GM18517 (cell line): ENCODE results near the gene FSTL3.

ENCODE experiments used
- ATAC-seq: cut with Tn5 transposase; IDR thresholded peaks from one replicate; pipeline ENCODE4 v1.9.1; 2021; ENCODE audit warnings: mild to moderate bottlenecking, moderate library complexity; ENCODE audit not compliant: unreplicated experiment

FSTL3 gene

DNA sequence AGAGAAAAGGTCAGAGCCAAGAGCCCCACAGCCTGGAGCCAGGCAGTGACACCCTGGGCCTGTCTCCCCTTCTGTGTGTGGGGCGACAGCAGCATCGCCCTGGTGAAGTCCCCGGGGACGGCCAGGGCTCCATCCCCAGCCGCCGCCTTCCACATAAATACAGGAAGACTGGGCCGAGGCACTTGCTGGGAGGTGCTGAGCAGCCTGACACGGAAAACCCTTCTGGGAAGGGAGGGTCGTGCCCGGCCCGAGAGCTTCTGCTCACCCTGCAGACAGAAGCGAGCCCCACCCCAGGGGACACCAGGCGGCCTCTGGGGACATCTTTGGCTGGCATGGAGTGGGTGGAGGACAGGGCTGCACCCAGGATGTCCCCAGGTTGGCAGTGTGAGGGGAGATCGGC lies 31.4 kb upstream of the FSTL3 start:
- no peak for ATAC-seq

DNA sequence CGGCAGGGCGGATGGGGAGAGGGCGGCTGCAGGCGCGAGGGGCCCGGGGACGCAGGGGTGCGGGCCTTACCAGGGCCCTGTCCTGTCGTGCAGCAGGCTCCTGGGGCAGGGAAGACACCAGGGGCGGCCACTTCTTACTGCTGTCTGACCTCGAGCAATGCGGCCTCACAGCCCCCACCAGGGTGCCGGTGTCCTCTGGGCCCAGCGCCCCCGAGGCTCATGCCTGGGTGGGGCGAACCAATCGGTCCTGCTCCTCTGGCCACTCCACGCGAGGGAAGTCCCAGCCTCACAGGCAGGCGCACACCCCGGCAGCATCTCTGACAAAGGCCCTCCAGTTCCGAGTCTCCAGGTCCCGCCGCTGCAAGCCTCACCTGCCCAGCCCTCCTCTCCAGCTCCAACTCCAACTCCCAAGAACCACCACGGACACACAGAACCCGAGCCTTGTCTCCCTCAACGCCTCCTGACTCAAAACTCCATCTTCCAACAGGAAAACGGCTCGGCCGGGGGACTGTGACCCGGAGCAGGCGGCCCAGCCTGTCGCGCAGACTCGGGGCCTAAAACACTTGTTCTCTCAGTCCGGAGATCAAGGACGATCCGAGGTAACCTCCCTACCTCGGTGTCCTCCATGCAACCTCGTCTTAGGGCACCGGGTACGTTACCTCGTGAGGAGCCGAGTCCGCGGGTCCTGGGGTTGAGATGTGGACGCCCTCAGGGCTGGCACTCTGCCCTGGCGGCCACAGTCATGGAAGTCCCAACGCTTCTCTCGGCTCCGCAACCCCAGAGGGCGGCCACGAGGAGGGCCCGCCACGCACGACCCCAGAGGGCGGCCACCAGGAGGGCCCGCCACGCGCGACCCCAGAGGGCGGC lies 30.0 kb upstream of the FSTL3 start:
- no peak for ATAC-seq

DNA sequence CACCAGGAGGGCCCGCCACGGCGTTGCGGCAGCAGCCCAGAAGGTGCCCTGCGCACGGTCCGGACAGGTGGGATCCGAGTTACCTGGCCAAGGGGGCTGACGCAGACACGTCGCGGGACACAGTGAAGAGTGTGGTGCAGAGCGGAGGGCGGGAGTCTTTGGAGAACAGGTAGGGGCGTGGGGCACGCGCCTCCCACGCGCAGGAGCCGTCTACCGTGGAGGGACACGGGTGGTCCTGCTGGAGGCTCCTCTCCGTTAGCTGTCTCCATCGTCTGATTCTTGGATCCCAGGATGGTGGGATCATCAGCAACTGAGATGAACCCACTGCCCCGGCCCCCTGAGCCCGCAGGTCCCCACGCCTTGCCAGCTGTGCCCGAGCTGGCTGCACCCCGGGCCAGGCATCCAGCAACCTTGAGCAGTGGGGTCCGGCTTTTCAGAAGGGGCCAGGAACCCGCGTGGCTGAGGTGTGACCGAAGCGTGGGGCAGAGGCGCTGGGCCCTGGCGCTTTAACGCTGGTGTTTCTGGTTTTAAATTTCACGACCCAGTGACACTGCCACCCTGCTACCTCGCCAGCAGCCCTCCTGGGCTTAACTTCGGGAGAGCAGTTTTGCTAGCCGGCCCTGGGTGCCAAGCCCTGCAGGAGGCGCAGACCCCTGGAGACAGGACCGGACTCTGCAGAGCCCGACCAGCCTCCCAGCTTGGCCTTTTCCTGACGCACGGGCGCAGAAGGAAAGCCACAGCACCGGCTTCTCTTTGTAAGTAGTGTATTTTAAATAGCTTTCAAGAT lies 29.2 kb upstream of the FSTL3 start:
- no peak for ATAC-seq

DNA sequence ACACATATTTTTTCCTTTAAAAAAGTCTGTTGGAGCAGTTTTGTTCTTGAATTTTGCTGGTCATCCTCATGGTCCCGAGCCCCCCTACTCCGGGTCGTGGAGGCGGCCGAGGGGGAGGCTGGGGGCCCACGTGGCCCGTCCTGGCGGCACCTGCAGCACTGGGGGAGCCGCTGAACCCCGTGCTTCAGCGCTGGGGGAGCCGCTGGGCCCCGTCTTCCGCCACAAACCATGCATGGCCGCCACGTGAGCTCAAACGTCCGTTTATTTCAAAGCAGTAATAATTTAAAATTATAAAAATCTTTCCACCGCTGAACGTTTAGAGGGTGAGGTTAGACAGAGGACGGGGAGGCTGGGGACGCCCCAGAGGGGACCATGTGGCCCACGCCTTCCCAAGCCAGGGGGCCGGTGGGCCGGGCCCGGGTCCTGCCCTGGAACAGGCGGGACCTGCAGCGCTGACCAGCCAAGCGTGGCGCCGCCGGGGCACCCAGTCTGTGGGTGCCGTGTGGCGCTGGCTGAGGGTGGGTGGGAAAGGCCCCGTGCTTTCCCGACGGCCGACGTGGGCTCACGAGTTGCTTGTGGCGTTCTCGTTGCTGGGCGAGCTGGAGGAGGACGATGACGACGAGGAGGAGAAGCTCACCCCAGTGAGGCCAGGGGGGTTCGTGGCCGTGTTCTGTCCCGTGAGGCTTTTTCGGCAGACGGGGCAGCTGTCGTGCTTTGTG lies 28.5 kb upstream of the FSTL3 start:
- no peak for ATAC-seq

DNA sequence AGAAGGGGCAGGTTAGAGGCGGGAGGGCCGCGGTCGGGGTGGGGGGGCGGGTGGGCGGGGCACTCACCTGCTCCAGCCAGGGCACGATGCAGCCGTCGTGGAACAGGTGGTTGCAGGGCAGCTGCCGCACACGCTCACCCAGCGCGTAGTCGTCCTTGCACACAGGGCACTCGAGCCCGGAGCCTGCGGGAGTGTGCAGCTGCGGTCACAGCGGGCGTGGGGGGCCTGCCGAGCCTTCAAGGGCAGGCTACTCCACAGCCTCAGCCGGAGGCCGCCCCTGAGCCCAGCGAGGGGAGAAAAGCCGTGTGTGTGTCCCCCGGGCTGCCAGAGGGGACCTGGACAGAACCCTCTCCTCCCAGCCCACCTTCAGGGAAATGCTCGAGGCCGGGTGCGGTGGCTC lies 27.9 kb upstream of the FSTL3 start:
- ATAC-seq: no peak

DNA sequence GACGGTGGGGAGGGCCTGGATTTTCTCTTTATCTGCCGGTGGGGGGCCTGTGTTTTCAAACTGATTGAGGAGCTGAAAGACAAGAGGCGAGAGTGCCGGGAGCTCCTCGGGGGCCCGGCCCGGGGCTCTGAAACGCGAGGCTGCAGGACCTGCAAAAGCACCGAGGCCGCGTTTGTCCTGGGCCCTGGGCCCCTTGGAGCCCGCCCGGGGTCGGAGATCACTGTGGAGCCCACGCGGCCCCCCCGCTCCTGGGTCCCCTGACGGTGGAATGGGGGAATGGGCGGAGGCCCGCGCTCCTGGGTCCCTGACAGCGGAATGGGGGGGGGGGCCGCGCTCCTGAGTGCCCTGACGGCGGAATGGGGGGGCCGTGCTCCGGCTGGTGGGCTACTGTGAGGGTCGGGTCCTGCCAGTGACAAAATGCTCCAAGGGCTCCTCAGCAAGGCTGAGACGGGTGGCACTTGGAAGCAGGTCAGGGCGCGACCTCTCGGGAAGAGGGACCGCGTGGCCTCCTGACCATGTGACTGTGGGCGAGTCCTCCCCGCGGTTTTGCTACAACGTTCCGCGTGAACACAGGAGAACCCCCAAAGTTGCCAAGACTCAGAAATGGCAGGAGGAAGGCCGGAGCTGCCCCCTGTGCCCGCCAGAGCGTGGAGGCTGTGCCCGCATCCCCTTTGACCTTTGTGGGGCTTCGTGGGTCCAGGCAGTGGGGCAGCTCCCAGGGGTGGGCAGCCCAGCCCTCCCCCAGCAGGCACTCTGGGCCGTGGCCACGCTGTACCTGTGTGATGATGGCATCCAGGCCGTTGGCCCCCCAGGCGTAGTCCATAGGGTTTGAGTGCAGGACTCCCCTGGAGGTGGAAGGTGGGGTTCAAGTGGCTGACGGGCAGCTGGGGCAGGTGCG lies 27.0 kb upstream of the FSTL3 start:
- ATAC-seq: no peak

DNA sequence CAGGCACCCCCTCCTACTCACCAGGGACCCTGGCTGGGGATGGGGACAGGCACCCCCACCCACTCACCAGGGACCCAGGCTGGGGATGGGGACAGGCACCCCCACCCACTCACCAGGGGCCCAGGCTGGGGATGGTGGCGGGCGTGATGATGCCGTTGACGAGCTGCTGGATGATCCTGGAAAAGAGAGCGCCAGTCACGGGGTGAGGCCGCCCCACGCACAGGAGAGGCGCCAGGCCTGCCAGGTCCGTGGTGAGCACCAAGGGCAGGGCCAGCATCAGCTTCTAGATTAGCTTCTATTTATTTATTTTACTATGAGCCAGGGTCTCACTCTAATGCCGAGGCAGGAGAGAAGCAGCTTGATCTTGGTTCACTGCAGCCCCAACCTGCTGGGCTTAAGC lies 26.1 kb upstream of the FSTL3 start:
- ATAC-seq: no peak

DNA sequence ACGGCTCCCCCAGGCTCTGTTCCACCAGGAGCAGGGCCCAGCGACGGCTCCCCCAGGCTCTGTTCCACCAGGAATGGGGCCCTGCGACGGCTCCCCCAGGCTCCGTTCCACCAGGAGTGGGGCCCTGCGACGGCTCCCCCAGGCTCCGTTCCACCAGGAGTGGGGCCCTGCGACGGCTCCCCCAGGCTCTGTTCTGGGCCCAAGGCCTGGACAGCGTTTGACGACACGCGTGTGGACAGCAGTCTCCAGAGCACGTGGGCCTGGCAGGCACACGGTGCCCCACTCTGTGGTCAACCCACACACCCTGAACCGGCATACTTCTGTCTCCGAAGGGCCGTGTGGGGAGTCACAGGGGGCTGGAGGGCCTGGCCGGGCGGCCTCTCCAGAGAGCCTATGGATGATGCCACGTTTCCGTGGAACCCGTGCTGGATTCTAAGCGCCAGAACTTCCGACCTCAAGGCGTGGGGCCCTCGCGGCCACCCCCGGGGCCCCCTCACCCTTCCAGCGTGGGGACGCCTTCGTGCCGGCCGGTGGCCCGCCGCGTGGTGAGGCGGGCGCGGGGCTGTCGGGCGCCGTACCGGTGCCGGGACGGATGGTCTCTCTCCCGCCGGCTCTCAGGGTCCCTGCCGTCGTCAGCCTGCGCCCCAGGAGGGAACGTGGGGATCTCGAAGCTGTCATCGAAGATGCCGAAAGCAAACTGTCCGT lies 24.9 kb upstream of the FSTL3 start:
- no peak for ATAC-seq

DNA sequence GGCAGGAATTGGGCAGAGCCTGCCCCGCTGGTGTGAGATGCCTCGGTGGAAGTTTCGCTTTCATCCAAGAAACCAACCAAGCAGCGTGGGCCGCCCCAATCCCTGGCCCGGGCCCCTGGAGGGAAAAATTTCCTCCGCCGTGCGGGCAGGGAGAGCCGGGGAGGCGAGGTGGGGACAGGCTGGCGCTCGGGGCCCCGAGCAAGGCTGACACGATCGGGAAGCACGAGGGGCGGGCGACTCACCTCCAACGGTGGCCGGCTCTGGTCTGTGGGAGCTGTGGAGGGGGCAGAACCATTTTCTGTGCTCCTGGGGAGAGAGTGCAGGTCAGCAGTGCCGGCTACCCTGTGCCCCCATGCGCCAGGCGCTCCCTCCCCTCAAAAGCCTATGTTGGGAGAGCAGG lies 24.2 kb upstream of the FSTL3 start:
- no peak for ATAC-seq

DNA sequence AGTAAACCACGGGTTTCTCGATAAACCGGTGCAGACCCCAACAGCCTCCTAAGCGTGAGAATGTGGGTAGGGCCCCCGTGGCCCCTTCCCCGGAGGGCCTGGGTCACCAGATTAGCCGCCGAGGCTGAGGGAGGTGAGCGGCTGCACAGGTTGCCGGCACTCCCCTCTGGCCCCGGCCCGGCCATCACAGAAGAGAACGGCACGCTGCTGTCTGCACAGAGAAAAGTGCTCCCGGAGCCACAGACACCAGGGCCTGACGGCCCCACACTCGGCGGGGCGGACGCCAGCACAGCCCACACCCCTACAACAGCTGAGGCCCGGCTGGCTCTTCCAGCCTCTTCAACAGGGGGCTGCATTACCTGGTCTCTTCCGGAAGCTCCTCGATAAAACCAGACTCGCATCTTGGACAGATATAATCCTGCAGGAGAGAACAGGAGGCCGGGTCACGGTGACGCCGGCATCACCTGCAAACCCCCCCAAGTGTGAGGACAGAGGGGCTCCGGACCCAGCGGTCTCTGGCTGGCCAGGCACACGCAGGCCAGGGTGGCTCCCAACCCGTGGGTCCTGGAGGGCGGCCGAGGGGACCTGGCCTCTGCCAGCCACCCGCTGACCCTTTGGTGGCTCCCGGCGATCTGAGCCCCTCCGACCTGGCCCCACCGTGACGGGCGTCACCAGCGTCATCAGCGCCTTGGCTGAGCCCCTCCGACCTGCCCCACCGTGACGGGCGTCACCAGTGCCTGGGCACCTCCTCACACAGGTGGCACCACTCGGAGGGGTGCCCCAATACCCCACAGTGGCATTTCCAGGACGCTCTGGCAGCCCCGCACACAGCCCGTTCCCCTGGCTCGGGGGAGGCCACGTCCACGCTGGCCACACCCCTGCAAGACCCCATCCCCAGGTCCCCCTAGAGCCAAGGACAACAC lies 23.5 kb upstream of the FSTL3 start:
- ATAC-seq: no peak

DNA sequence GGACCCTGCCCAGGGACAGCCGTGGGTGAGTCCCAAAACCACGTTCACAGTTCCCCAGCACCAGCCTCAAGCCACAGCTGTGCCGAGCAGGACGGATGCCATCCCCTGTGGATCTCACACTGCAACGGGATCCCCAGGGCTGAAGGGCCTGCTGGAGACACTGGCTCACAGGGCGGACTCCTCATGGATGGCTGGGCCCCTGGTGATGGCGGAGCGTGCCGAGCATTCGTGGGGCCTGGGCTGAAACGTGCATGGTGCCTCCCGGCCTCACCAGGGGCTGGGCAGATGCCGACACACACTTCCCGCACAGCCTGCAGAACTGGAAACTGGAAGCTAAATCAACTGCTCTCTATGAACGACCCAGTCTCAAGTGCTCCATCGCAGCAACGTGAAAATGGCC lies 22.8 kb upstream of the FSTL3 start:
- ATAC-seq: no peak

DNA sequence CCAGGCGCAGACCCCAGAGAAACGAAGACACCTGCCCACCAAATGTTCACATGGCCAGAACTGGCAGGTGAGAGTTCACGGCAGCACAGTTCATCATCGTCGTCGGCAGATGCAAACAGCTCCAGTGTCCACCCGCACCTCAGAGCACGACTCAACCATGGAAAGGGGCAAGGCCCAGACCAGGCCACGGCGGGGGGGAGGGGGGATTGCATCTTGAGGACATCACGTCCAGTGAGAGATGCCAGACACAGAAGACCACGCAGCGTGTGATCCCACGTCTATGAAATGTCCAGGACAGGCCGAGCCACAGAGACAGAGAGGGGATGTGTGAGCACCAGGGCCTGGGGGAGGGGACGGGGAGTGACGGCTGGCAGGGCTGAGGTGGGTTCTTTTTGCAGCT lies 20.5 kb upstream of the FSTL3 start:
- no peak for ATAC-seq

DNA sequence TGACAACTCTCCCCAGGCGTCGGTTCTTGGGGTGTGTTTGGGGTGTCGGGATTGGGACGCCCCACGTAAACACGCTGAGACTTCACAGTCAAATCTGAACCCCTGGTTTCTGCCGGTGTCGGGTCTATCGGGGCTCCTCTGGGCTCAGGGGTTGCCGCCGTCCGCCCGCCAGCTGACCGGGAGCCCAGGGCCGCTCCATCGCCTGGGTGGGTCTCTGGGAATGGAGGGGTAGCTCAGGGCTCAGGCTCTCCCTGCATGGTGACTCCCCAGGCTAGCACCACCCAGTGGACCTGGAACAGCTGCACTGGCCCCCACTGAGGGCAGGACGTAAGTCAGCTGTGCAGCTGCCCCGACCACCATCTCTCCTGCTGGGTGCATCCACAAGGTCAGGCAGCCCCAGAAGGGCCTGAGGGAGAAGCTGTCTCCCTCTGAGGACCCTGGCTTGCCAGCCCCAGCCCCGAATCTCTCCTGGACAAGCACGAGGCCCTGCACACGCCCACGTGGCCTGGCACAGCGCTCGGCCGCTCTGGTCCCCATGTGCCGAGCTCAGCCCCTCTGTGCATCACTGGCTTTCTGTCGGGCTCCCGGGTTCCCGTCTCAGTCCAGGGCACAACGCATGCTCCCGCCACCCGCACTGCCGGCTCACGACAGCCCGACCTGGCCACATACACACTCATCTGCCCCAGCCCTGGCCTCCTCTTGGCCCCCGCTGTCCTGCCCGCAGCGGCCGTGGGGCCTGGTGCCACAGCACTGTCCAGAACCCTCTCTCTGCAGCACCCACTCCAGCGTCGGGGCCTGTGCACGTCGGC lies 19.2 kb upstream of the FSTL3 start:
- no peak for ATAC-seq

DNA sequence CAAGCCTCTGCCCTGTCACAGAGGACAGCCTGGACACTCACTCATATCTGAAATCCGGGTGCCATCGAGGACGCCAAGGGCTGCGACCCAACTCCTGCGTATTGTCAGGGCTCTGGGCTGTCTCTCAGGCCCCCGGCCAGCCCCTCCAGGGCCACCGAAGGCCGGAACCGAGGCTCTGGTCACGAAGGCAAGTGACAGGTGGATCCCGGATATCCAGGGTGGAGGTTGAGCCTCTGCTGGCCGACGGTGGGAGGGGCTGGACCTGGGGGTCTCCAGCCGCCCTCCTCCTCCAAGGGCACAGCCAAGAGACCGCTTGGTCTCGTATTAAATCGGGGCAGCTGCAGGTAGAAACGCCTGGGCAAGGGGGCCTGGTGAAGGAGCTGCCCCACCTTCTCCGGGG lies 18.6 kb upstream of the FSTL3 start:
- ATAC-seq: no peak

DNA sequence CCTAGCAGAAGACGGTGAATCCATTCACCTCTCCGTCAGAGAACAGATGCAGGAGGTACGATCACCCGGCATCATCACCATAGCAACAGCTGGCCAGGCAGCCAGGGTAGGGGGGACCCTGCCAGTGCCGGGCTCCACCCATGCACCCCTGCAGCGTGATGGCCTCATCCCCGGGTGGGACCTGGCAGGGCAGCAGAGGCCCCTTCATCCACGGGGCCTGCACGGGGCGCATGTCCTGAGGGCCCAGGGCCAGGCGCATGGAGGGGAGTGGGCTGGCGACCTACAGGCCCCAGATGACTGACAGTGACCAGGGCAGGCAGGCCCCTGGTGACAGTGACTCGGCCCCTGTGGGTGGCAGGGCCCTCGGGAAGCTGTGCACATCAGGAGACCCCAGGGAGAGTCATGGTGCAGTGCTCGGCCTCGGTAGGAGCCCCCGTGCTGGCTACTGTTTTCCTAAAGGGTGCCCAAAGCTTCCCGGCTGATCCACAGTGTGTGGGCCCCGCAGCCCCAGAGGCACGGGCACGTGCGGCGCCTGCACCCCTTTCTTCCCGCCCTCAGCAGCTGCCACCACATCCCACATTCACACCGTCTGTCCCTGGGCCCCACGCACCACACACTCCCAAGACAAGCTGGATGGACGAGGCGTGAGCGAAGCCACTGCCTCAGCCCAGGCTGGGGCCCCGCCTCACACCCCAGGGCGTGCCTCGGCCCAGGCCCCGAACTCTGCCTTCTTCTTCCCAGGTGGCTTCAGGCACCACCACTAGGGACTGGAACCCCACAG lies 17.9 kb upstream of the FSTL3 start:
- no peak for ATAC-seq

DNA sequence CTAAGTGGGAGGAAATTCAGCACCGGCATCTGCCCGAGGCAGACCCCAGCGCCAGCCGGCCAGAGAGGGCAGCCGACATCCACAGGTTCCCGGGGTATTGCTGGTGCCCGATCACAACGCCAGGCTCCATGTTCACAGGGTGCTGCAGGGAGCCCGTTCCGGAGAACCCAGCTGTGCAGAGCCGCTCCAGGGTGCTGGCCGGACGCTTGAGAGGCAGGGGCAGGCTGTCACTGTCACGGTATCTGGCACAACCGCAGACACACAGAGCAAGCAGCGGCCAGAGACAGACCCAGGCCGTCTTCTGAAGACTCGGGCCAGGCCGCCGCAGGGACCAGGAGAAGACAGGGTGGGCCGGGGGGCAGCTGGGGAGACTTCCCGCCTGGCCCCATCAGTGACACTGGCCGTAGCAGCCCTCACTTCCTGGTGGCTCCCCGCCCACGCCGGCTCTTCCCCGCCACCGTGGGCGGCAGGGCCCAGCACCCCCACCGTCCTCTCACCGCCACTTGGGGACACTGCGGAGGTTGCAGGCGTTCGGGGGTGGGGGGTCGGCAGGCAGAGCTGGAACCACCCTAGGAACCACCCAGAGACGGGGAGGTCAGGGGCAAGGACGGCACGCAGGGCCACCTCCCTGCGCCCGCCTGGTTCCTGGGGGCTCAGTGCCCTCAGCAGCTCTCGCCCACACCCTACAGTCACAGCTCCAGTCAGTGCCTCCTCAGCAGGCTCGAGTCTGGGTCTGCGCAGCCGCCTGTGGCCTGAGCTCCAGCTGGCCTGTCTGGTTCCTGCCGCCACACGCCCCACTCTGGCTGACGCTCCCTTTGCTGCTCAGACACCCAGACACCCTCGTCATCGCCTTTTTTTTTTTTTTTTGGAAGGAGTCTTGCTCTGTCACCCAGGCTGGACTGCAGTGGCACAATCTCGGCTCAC lies 17.0 kb upstream of the FSTL3 start:
- ATAC-seq: no peak
